GM19240 (cell line): ENCODE results near the gene JOSD1.

Experiments
- DNase-seq: peaks from one replicate; pipeline ENCODE4 v3.0.0; 2011; ENCODE audit warnings: low spot score; ENCODE audit not compliant: insufficient read length

The JOSD1 gene

GRCh38 chr22:38733724-38734381 is 33.1 kb upstream of the JOSD1 start:
- no peak for DNase-seq

GRCh38 chr22:38733329-38733723 is 32.6 kb upstream of the JOSD1 start:
- no peak for DNase-seq

- DNase-seq = no peak
These were observed 31.6 kb upstream of the JOSD1 start for GRCh38 chr22:38732251-38732815.

- no peak for DNase-seq
These were observed 31.0 kb upstream of the JOSD1 start for GRCh38 chr22:38731703-38732161.

- no peak for DNase-seq
These were observed 29.7 kb upstream of the JOSD1 start for GRCh38 chr22:38730411-38730871.

- no peak for DNase-seq
These were observed 29.2 kb upstream of the JOSD1 start for GRCh38 chr22:38729946-38730345.

- no peak for DNase-seq
These were observed 28.4 kb upstream of the JOSD1 start for GRCh38 chr22:38728871-38729796.

GRCh38 chr22:38727530-38728451 is 27.0 kb upstream of the JOSD1 start:
- DNase-seq = no peak

- no peak for DNase-seq
These were observed 26.4 kb upstream of the JOSD1 start for GRCh38 chr22:38727123-38727522.

GRCh38 chr22:38725900-38726655 is 25.3 kb upstream of the JOSD1 start:
- no peak for DNase-seq

GRCh38 chr22:38724926-38725571 is 24.3 kb upstream of the JOSD1 start:
- peak; percentile 42 for DNase-seq

- DNase-seq = no peak
These were observed 23.4 kb upstream of the JOSD1 start for GRCh38 chr22:38724176-38724575.

GRCh38 chr22:38721551-38721950 is 20.8 kb upstream of the JOSD1 start:
- DNase-seq = no peak

GRCh38 chr22:38720350-38720749 is 19.6 kb upstream of the JOSD1 start:
- DNase-seq = no peak

GRCh38 chr22:38719196-38719595 is 18.5 kb upstream of the JOSD1 start:
- no peak for DNase-seq

- DNase-seq = no peak
These were observed 17.7 kb upstream of the JOSD1 start for GRCh38 chr22:38718414-38718813.

GRCh38 chr22:38717244-38717643 is 16.5 kb upstream of the JOSD1 start:
- no peak for DNase-seq

- no peak for DNase-seq
These were observed 16.1 kb upstream of the JOSD1 start for GRCh38 chr22:38716826-38717225.

- no peak for DNase-seq
These were observed 15.5 kb upstream of the JOSD1 start for GRCh38 chr22:38716271-38716670.

- no peak for DNase-seq
These were observed 15.1 kb upstream of the JOSD1 start for GRCh38 chr22:38715852-38716251.
